ENCODE data around the gene NEK7. TPM values are rescaled to one million over a fixed set of nuclear protein-coding genes. Genes with fewer than 3 reads are reported as not detected.

The NEK7 gene
- total RNA-seq, 1 donor from 2014 or later = 62.7 TPM

DNA sequence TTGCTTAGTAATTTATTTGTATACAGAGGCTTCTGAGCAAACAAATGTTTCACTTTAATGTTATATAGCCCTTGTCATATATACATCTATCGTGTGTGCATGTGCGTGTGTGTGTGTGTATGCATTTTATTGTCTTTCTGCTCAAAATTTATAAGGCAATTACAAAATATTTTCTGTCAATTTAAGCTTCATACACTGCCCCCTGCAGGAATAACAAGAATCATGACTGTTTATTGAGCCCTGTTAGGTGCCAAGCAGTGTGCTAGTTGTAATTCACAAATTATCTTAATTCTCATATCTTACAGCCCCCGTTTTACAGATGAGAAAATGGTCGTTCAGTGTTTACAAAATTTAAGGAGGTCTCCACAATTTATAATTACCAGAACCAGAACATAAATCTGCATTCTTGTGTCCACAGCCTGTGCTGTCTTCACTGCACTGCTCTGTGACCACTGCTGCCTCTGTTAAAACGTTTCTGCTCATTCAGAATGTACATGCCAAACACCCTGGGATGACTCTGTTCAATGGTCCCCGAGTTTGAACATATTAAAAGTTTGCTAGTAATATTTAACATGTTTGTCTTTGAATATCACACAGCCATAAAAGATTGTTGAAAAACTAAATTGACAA is 202.3 kb downstream of the NEK7 start:
- peaks cover 18% of the 10 kb centered on the region for H3K4me1 Mint-ChIP-seq (ENCODE audit: low read depth)
- no peaks in the 10 kb centered on the region for H3K27me3 Mint-ChIP-seq (ENCODE audit: low read depth)
- H3K36me3 Mint-ChIP-seq (ENCODE audit: low read depth) = no peaks in the 10 kb centered on the region
- H3K27ac Mint-ChIP-seq (ENCODE audit: unreplicated experiment) = no peak overlapping the region
- DNase-seq (ENCODE audit: low spot score) = no peak
- H3K4me3 Mint-ChIP-seq (ENCODE audit: unreplicated experiment) = no peak overlapping the region
- H3K9me3 Mint-ChIP-seq (ENCODE audit: low read depth) = no peaks in the 10 kb centered on the region
- TF ChIP-seq, protein P1, sequence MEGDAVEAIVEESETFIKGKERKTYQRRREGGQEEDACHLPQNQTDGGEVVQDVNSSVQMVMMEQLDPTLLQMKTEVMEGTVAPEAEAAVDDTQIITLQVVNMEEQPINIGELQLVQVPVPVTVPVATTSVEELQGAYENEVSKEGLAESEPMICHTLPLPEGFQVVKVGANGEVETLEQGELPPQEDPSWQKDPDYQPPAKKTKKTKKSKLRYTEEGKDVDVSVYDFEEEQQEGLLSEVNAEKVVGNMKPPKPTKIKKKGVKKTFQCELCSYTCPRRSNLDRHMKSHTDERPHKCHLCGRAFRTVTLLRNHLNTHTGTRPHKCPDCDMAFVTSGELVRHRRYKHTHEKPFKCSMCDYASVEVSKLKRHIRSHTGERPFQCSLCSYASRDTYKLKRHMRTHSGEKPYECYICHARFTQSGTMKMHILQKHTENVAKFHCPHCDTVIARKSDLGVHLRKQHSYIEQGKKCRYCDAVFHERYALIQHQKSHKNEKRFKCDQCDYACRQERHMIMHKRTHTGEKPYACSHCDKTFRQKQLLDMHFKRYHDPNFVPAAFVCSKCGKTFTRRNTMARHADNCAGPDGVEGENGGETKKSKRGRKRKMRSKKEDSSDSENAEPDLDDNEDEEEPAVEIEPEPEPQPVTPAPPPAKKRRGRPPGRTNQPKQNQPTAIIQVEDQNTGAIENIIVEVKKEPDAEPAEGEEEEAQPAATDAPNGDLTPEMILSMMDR (IDR thresholded peaks at IDR 0.05) = peak; percentile 72

DNA sequence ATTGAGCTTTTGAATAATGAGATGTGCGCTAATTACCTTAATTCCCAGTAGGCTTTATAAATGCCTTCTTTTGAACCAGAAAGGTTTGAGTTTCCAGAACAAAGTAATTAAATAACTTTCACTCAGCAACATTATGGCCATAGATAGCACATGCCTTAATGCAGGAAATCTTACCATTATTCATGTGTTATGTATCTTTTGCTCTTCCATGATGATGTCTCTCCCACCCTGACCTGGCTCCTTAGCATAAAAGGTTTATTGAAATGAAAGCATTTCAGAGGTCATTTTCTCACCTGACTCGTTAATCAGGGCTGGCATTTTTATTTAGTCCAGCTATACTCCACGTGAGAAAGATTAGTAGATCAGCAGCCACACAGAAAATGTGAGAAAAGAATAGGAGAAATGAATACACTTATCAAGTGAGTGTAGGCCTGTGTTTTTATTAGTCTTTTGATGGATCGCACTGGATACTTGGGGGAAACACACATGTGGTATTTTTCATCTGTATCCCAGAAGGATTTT is 203.5 kb downstream of the NEK7 start:
- Mint-ChIP-seq H3K27me3 (ENCODE audit: low read depth) (no peaks in the 10 kb centered on the region), H3K36me3 (ENCODE audit: low read depth) (no peaks in the 10 kb centered on the region), H3K9me3 (ENCODE audit: low read depth) (no peaks in the 10 kb centered on the region), H3K4me3 (ENCODE audit: unreplicated experiment) (no peak overlapping the region), H3K27ac (ENCODE audit: unreplicated experiment) (no peak overlapping the region), H3K4me1 (ENCODE audit: low read depth) (peaks cover 28% of the 10 kb centered on the region)
- TF ChIP-seq, protein P1 (IDR thresholded peaks at IDR 0.05) = no peak
- DNase-seq (ENCODE audit: low spot score) = no peak

GRCh38 chr1:198361237-198361767 is 204.5 kb downstream of the NEK7 start:
- TF ChIP-seq, protein P1 (IDR thresholded peaks at IDR 0.05) = no peak
- Mint-ChIP-seq H3K4me3 (ENCODE audit: unreplicated experiment) (no peak overlapping the region), H3K27ac (ENCODE audit: unreplicated experiment) (no peak overlapping the region), H3K9me3 (ENCODE audit: low read depth) (no peaks in the 10 kb centered on the region), H3K4me1 (ENCODE audit: low read depth) (peaks cover 33% of the 10 kb centered on the region), H3K36me3 (ENCODE audit: low read depth) (no peaks in the 10 kb centered on the region), H3K27me3 (ENCODE audit: low read depth) (no peaks in the 10 kb centered on the region)
- DNase-seq (ENCODE audit: low spot score) = no peak

DNA sequence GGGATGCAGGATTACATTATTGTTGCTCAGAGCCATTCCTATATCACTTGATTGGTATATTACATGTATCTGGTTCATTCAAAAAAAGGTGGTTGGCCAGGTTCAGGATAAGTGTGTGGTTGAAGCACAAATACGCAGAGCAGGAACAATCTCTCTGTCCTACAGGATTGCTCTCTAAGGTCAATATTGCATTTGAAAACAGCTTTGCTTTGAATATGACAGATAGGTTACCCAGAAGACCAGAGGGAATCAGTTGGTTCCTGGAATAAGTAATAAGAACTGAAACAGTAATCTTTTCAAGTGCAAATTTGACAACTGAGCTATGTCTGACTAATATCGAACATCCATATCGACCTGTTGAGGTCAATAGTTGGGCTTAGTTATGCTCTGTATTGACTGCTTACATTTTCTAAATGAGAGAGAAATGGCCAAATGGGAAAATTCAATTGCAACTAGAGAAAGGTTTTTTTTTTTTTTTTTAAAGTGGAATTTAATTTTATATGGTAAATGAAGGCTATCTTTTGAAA is 206.9 kb downstream of the NEK7 start:
- no peak overlapping the region for H3K27ac Mint-ChIP-seq (ENCODE audit: unreplicated experiment)
- TF ChIP-seq, protein P1 (IDR thresholded peaks at IDR 0.05) = no peak
- peaks cover 33% of the 10 kb centered on the region for H3K4me1 Mint-ChIP-seq (ENCODE audit: low read depth)
- no peaks in the 10 kb centered on the region for H3K27me3 Mint-ChIP-seq (ENCODE audit: low read depth)
- no peak for DNase-seq (ENCODE audit: low spot score)
- peaks cover 6% of the 10 kb centered on the region for H3K9me3 Mint-ChIP-seq (ENCODE audit: low read depth)
- no peaks in the 10 kb centered on the region for H3K36me3 Mint-ChIP-seq (ENCODE audit: low read depth)
- H3K4me3 Mint-ChIP-seq (ENCODE audit: unreplicated experiment) = no peak overlapping the region

DNA sequence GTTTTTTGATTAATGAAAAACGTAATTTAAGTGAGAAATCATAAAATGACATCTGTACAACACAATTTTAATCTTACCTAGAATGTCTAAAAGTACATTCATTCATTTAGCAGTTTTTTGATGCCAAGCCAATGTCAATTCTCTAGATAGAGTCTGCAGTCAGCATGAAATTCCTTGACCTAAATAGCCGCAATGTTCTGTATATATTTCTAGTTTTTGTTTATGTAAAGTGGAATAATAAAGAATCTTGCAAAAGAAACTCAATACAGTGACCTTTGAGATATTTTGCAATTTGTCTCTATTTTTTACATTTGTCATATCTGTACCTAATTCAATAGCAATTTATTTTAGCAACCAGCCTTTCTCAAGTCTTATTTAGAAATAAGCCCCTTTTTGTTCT is 207.7 kb downstream of the NEK7 start:
- DNase-seq (ENCODE audit: low spot score) = no peak
- peaks cover 6% of the 10 kb centered on the region for H3K9me3 Mint-ChIP-seq (ENCODE audit: low read depth)
- no peaks in the 10 kb centered on the region for H3K27me3 Mint-ChIP-seq (ENCODE audit: low read depth)
- no peak overlapping the region for H3K27ac Mint-ChIP-seq (ENCODE audit: unreplicated experiment)
- TF ChIP-seq, protein P1 (IDR thresholded peaks at IDR 0.05) = no peak
- H3K4me1 Mint-ChIP-seq (ENCODE audit: low read depth) = peaks cover 33% of the 10 kb centered on the region
- H3K36me3 Mint-ChIP-seq (ENCODE audit: low read depth) = no peaks in the 10 kb centered on the region
- no peak overlapping the region for H3K4me3 Mint-ChIP-seq (ENCODE audit: unreplicated experiment)

All from chondrocyte (in vitro differentiated cells).